Measurements from ENCODE around the gene BFAR. TPM values are rescaled to one million over a fixed set of nuclear protein-coding genes. Genes with fewer than 3 reads are reported as not detected.
"Not testable (repeated sequence)": the region's sequence is repeated elsewhere in the genome, so short reads cannot be mapped to it uniquely, and the experiment has no call there.

Gene BFAR
- total and polyA plus RNA-seq, 10 of the 15 experiments (the other 5 are each of a cell fraction or from before 2014, with no cell fraction given) = 34.6 to 62.0 (median 43.4) TPM

GRCh38 chr16:14682121-14682520, 49.4 kb downstream of the BFAR start (continued):
- TF ChIP-seq CUX1 (IDR thresholded peaks at IDR 0.05; ENCODE audit: insufficient replicate concordance, low read depth, low read length) = no peak
- no peak for TF ChIP-seq PAX8 (IDR thresholded peaks at IDR 0.05)
- TF ChIP-seq IRF5 (IDR thresholded peaks at IDR 0.05; ENCODE audit: borderline replicate concordance) = no peak
- no peak for TF ChIP-seq TCF3 (IDR thresholded peaks at IDR 0.05; ENCODE audit: borderline replicate concordance, insufficient read depth, low read depth, low read length)
- TF ChIP-seq NFYB (IDR thresholded peaks at IDR 0.05; ENCODE audit: insufficient read depth, low read depth, low read length) = no peak
- TF ChIP-seq SIN3A (IDR thresholded peaks at IDR 0.05; ENCODE audit: low read depth, low read length) = no peak
- TF ChIP-seq CREB1 (IDR thresholded peaks at IDR 0.05; ENCODE audit: low read depth) = no peak
- TF ChIP-seq LARP7 (IDR thresholded peaks at IDR 0.05) = no peak
- no peak for TF ChIP-seq GABPA (IDR thresholded peaks at IDR 0.05; ENCODE audit: low read depth)

DNA sequence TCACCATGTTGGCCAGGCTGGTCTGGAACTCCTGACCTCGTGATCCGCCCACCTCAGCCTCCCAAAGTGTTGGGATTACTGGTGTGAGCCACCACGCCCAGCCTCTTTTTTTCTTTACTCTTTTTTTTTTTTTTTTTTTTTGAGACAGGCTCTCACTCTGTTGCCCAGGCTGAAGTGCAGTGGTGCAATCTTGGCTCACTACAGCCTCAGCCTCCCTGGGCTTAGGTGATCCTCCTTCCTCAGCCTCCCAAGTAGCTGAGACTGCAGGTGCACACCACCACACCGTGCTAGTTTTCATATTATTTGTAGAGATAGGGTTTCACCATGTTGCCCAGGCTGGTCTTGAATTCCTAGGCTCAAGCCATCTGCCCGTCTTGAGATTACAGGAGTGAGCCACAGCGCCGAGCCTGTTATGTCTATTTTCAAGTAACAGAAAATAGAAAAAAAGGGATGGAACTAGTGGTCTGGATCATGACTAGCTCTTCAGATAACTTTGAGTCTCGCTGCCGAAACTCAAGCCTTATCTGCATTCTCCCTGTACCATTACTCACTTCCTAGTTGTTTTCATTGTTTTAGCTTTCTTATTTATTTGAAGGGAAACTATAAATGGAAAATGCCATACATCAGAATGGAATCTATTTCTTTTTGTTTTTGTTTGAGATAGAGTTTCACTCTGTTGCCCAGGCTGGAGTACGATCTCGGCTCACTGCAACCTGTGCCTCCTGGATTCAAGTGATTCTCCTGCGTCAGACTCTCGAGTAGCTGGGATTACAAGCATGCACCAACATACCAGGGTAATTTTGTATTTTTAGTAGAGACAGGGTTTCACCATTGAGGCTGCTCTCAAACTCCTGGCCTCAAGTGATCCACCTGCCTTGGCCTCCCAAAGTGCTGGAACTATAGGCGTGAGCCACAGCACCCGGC, 53.4 kb downstream of the BFAR start:
- RAD21 ChIA-PET (ENCODE audit: unreplicated experiment) = interaction anchor here (0.6 kb wide), 1 partner anchor 13 kb away, joined by 5 read pairs; no protein-coding TSS in a partner anchor
- BruUV-seq (replicated peaks); FAIRE-seq; H3K4me3 ChIP-seq; H3K9me3 ChIP-seq (replicated peaks; ENCODE audit: control insufficient read depth, insufficient read depth, low read length); DNase-seq (ENCODE audit: low read depth, low spot score); intact Hi-C loops (cut with micrococcal nuclease; ENCODE audit: unreplicated experiment); in situ Hi-C loops (cut with MboI); H4K20me1 ChIP-seq (ENCODE audit: control insufficient read depth, insufficient read depth); H3K27ac ChIP-seq (ENCODE audit: control insufficient read depth, insufficient read depth); H3K79me2 ChIP-seq (ENCODE audit: control insufficient read depth, insufficient read depth, low read length); H3K9ac ChIP-seq (ENCODE audit: control insufficient read depth, insufficient read depth, low read length); SMC1A ChIA-PET (ENCODE audit: uncharacterized antibody, unreplicated experiment); H3K4me1 ChIP-seq (ENCODE audit: control insufficient read depth, insufficient read depth, low read length); ATAC-seq; H3K4me2 ChIP-seq (ENCODE audit: control insufficient read depth, insufficient read depth); H3K27me3 ChIP-seq (replicated peaks in 1 of 2; ENCODE audit: control insufficient read depth in 2 of 2, insufficient read depth in 2 of 2, low read length in 1 of 2); H2AFZ ChIP-seq (ENCODE audit: control insufficient read depth, low read depth, low read length); H3K36me3 ChIP-seq (ENCODE audit: control insufficient read depth in 2 of 2, insufficient read depth in 2 of 2, low read length in 1 of 2): not testable (repeated sequence)
- CTCF ChIA-PET = interaction anchor here (0.8 to 1.2 kb wide), 2 partner anchors 9 to 13 kb away, joined by 3 to 4 read pairs; no protein-coding TSS in a partner anchor
- POLR2A ChIA-PET = interaction anchor here (0.6 kb wide), 1 partner anchor 11 kb away, joined by 5 read pairs; no protein-coding TSS in a partner anchor
- 54% methylated on average over 15 of the region's 15 CpGs for whole genome bisulfite sequencing (ENCODE audit: insufficient coverage, insufficient replicate concordance, low lambda C conversion rate, missing lambda C conversion rate)

Data from GM12878 (cell line).